HG02885 (cell line): ENCODE data around the gene SLC17A7.

ENCODE experiments used
- ATAC-seq: cut with Tn5 transposase; IDR thresholded peaks from one replicate; pipeline ENCODE4 v1.9.1; 2021; ENCODE audit warnings: mild to moderate bottlenecking; ENCODE audit not compliant: unreplicated experiment, poor library complexity

Gene SLC17A7

DNA sequence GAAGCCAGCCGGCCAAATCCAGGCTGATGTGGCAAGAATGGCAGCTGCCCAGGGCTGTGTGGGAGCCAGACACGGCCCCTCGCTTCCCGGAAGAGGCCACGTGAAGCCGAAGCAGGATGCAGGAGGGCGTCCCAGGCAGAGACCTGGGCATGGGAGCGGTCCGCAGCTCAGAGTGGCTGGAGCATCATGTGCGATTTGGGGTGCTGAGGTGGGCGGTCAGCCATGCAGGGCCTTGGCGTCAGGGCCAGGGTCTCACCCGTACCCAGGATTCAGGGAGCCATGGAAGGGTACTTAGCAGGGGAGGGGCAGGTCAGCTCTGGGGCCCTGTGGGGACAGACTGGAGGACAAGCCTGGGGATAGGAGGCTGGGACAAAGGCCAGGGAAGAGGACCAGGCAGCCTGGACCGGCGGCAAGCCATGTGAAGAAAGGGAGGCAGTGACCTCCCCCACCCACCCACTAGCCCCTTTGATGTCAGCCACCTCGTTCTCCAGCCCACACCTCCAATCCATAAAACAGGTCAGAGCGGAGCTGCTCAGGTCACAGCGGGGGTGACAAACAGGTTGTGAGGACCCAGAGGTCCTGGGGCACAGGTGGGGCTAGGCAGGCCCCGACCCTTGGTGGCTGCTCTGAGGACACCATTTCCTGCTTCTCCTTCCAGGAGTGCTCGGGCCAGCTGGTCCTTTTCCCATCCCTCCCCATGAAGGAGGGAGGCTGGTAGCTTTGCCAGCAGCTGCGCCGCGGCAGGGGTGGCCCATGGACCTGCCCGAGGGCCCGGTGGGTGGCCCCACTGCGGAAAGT is 51.0 kb downstream of the SLC17A7 start:
- no peak for ATAC-seq

DNA sequence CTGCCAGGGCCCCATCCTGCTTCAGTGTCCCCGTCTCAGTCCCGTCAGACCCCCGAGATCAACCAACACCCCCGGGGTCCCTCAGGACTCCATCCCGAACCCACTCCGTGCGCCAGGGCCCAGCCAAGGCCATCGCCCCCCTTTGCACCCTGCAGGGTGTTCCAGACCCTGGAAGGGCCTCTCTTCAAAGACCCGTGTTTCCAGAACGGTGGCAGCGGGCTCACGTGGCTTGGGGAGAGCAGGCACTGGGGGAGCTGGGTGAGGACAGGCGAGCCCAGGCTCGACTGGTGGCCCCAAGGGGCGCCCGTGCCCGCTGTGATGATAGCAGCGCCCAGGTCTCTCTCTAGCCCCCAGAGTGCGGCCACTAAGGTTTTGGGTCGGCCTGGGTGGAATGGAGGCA is 51.9 kb downstream of the SLC17A7 start:
- ATAC-seq: no peak

DNA sequence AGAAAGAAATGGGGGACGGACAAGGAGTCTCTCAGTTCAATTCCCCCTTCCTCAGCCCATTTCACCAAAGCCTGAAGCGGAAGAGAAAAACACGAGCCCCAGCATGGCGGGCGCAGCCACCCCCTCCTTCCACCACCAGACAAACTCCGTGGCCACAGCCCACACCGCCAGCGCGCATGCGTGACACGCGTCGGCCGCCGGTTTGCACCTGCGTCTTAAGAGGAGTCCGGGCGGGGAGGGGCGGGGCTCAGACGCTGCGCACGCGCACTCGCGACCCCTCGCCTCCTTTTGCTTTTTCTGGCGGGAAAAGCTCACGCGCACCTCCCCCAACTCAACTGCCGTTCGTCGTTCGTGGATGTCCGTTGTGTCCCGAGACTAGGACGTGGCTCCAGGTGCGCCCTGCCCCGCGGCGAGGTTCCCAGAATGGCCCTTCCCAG is 53.4 kb downstream of the SLC17A7 start, which contains the start of gene KASH5:
TSS of gene KASH5 (plus strand) at position 314 of the 437 bp plus-strand sequence. CDS start 2,635 bp downstream, outside the sequence.
- no peak for ATAC-seq

DNA sequence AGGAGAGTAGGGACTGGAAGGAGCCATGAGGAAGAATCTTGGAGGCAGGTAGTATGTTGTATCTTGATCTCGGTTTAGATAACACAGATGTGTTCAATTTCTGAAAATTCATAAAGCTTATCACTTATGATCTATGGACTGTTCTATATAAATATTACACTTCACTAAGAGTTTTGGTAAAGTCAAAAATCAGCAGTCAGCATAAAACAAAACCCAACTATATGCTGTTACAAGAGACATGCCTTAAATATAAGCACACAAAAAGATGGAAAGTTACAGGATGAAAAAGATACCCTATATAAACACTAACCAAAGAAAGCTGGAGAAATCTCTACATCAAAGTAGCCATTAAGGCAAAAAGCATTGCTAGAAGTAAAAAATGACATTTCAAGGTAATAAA is 57.7 kb downstream of the SLC17A7 start:
- no peak for ATAC-seq

- ATAC-seq: no peak
Measured at GRCh38 chr19:49382639-49383038, 58.7 kb downstream of the SLC17A7 start.

GRCh38 chr19:49380391-49380790 is 60.9 kb downstream of the SLC17A7 start:
- ATAC-seq: no peak
